ENCODE measurements around the gene XCR1. TPM values are rescaled to one million over a fixed set of nuclear protein-coding genes. Genes with fewer than 3 reads are reported as not detected.
"Not testable (repeated sequence)": the region's sequence is repeated elsewhere in the genome, so short reads cannot be mapped to it uniquely, and the experiment has no call there.

XCR1 gene
- total and polyA plus RNA-seq, 7 donors, result under 0.01 to 3.5 TPM; not detected in 5

DNA sequence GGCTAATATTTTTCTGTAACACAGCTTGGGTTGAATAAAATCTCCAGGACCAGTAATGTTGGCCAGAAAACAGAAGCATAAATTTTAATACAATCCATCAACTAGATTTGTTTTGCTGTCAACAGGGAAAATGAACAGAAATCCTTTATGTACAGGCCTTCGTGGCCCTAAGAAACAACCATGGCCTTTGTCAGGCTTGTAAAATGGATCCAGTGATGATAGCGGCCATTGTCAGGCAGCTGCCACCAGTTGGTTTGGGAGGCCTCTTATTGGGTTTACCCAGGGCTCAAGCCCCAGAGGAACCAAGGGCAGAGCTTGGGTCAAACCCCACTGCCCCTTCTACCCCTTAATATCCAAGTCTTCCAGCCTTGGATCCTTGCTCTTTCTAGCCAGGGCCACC, 26.1 kb downstream of the XCR1 start:
- no peak for TF ChIP-seq EP300 (IDR thresholded peaks at IDR 0.05)
- TF ChIP-seq, protein P1, sequence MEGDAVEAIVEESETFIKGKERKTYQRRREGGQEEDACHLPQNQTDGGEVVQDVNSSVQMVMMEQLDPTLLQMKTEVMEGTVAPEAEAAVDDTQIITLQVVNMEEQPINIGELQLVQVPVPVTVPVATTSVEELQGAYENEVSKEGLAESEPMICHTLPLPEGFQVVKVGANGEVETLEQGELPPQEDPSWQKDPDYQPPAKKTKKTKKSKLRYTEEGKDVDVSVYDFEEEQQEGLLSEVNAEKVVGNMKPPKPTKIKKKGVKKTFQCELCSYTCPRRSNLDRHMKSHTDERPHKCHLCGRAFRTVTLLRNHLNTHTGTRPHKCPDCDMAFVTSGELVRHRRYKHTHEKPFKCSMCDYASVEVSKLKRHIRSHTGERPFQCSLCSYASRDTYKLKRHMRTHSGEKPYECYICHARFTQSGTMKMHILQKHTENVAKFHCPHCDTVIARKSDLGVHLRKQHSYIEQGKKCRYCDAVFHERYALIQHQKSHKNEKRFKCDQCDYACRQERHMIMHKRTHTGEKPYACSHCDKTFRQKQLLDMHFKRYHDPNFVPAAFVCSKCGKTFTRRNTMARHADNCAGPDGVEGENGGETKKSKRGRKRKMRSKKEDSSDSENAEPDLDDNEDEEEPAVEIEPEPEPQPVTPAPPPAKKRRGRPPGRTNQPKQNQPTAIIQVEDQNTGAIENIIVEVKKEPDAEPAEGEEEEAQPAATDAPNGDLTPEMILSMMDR (IDR thresholded peaks at IDR 0.05), result no peak
- TF ChIP-seq POLR2AphosphoS5 (IDR thresholded peaks at IDR 0.05), result no peak
- no peak for TF ChIP-seq POLR2A (IDR thresholded peaks at IDR 0.05)
- intact Hi-C loops (cut with DNase I), result no loop called here
- Histone ChIP-seq H3K4me3 (no peak overlapping the region), H3K4me1 (peaks cover 0 to 8% (median 2%) of the 10 kb centered on the region in 4 donors), H3K27ac (no peak overlapping the region), H3K9me3 (no peaks in the 10 kb centered on the region), H3K36me3 (no peaks in the 10 kb centered on the region), H3K27me3 (no peaks in the 10 kb centered on the region)
- 90 to 95% methylated on average over 2 of the region's 2 CpGs for WGBS, 2 donors
- no peak for DNase-seq

DNA sequence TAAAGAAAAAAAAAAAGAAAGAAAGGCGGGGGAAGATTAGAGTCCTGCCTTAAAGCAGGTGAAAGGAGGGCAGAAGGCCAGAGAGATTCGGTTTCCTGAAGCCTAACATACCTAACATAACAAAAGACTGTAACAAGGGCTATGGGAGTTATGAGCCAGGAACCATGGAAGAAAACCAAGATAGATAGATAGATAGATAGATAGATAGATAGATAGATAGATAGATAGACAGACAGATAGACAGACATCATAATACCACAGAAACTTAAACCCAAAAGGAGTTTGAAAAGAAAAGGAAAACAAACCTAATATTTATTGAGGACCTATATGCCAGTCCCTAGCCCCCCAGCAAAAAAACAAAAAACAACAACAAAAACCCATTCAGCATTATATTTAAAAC, 29.3 kb downstream of the XCR1 start:
- no peak overlapping the region for H3K4me3 ChIP-seq
- H3K4me1 ChIP-seq, result peaks cover 0 to 25% (median 20%) of the 10 kb centered on the region in 4 donors
- DNase-seq, result no peak
- TF ChIP-seq, protein P1 (IDR thresholded peaks at IDR 0.05), result no peak
- TF ChIP-seq POLR2A (IDR thresholded peaks at IDR 0.05), result no peak
- TF ChIP-seq POLR2AphosphoS5 (IDR thresholded peaks at IDR 0.05), result no peak
- TF ChIP-seq EP300 (IDR thresholded peaks at IDR 0.05), result no peak
- no peaks in the 10 kb centered on the region for H3K27me3 ChIP-seq
- H3K9me3 ChIP-seq, result no peaks in the 10 kb centered on the region
- intact Hi-C loops (cut with DNase I), result loop anchor here (5.0 kb wide), 1 partner anchor 79 kb away; no protein-coding TSS in a partner anchor
- 77 to 87% methylated on average over 2 of the region's 2 CpGs for WGBS, 2 donors
- no peaks in the 10 kb centered on the region for H3K36me3 ChIP-seq
- no peak overlapping the region for H3K27ac ChIP-seq

DNA sequence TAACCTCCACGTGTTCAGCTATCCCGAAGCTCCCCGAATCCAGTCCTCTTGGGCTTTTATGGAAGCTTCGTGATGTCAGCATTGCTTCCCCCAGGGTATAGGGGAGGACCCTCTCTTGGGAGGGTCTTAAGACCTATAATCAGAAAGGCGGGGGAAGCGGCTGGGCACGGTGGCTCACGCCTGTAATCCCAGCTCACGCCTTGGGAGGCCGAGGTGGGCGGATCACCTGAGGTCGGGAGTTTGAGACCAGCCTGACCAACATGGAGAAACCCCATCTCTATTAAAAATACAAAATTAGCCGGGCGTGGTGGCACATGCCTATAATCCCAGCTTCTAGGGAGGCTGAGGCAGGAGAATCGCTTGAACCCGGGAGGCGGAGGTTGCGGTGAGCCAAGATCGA, 29.8 kb downstream of the XCR1 start:
- not testable (repeated sequence) for H3K9me3 ChIP-seq, H3K4me3 ChIP-seq, H3K27ac ChIP-seq, H3K27me3 ChIP-seq, H3K36me3 ChIP-seq, DNase-seq
- 94% methylated on average over 19 of the region's 19 CpGs for WGBS, 2 donors
- intact Hi-C loops (cut with DNase I), result loop anchor here (5.0 kb wide), 1 partner anchor 80 kb away; no protein-coding TSS in a partner anchor
- peaks cover 0 to 29% (median 24%) of the 10 kb centered on the region in 4 donors for H3K4me1 ChIP-seq

DNA sequence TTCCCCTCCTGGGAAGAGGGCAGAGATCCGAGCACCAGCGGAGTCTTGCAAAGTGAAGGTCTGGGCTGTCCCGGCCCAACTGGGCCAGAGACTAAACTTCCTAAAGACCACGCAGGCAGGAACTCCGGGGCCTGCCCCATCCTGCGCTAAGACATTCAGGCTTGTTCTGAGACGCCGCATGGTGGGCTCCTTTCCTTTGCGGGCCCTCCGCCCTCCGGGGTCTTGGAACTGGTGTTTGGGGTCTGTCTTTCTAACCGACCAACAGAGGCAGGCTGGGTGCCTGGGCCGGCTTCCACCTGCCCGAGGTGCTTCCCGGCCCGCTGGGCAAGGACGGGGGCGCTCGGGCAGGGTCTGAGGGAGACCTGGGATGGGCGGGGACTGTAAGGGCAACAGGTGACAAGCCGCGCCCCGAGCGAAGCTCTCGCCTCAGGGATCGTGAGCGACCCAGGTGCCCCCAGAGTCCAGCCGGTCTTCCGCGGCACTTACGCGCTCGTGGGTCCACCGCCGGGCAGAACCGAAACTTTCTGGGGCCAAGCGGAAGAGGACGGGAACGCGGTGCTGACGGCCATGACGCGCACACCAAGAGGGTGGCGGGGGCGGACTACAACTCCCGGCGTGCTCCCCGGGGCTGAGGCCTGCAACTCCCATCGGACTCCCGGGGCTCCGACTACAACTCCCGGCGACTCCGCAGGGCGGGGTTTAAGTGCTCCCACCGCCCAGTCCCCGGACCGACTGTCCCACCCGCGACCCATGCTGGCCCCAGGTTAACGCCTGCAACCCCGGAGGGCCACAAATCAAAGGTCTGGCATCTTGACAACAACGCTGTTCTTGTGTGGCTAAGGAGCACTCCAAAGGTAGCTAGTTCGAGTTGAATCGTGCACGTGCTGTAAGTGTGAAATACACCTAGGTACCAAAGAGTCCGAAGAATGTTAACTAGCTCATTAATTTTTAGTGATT, 31.8 kb downstream of the XCR1 start, which contains the start of gene FYCO1:
Gene FYCO1, minus strand, starts transcription at position 589 of the 957 bp plus-strand sequence. CDS start 10,914 bp downstream, outside the sequence.
- 1 to 3% methylated on average over 67 of the region's 67 CpGs for WGBS, 2 donors
- no peaks in the 10 kb centered on the region for H3K36me3 ChIP-seq

More for the DNA sequence above, 31.8 kb downstream of the XCR1 start, which contains the start of gene FYCO1:
- no peaks in the 10 kb centered on the region for H3K9me3 ChIP-seq
- peak; percentile 97 for DNase-seq
- peaks cover 0 to 47% (median 42%) of the 10 kb centered on the region in 4 donors for H3K4me1 ChIP-seq
- no peaks in the 10 kb centered on the region for H3K27me3 ChIP-seq
- peak; percentile 89 to 96 (median 90) for TF ChIP-seq POLR2AphosphoS5 (IDR thresholded peaks at IDR 0.05)
- peak; percentile 44 to 82 for TF ChIP-seq POLR2A (IDR thresholded peaks at IDR 0.05)
- TF ChIP-seq, protein P1 (IDR thresholded peaks at IDR 0.05), result no peak
- no peak for TF ChIP-seq EP300 (IDR thresholded peaks at IDR 0.05)
- H3K4me3 ChIP-seq, result peak within 1 kb of the TSS; percentile 81 to 99 (median 92)
- intact Hi-C loops (cut with DNase I), result loop anchor here (5.0 kb wide), 1 partner anchor 82 kb away; no protein-coding TSS in a partner anchor
- H3K27ac ChIP-seq, result peak within 1 kb of the TSS; percentile 91 to 98 (median 95)

Measured in sigmoid colon (tissue), 7 donors.